Liver (tissue), 9 donors: ENCODE results near the gene STMN1. TPM values are rescaled to one million over a fixed set of nuclear protein-coding genes. Genes with fewer than 3 reads are reported as not detected.
A peak's percentile ranks its signal among the peaks of the same experiment; 100 is the strongest.

Experiments
- DNase-seq: peaks from one replicate; pipeline ENCODE4 v3.0.0-alpha.2; 2017; ENCODE audit warnings: low spot score
- H3K27ac ChIP-seq, 2 donors: one replicate each; pipeline ENCODE4 v1.7.0; 2013; ENCODE audit warnings: inconsistent platforms in 2 of 2, low read length in 2 of 2, control low read depth in 1 of 2, low read depth in 1 of 2, mild to moderate bottlenecking in 1 of 2
- H3K27me3 ChIP-seq, 4 donors: one replicate each; pipeline versions ENCODE4 v1.6.1 to v1.7.0; 2013; ENCODE audit warnings: low read length in 3 of 4, inconsistent platforms in 1 of 4, mild to moderate bottlenecking in 1 of 4, moderate library complexity in 1 of 4; ENCODE audit not compliant: control insufficient read depth in 4 of 4, insufficient read depth in 4 of 4
- H3K36me3 ChIP-seq, 4 donors: one replicate each; pipeline versions ENCODE4 v1.6.1 to v1.7.0; 2013; ENCODE audit warnings: low read length in 3 of 4, mild to moderate bottlenecking in 3 of 4, low read depth in 1 of 4, moderate library complexity in 1 of 4; ENCODE audit not compliant: control insufficient read depth in 4 of 4, insufficient read depth in 3 of 4
- H3K4me1 ChIP-seq, 4 donors: one replicate each; pipeline versions ENCODE4 v1.6.1 to v1.7.0; 2013; ENCODE audit warnings: low read length in 3 of 4, mild to moderate bottlenecking in 3 of 4, moderate library complexity in 1 of 4; ENCODE audit not compliant: control insufficient read depth in 4 of 4, insufficient read depth in 4 of 4
- H3K4me3 ChIP-seq, 3 donors: one replicate each; pipeline versions ENCODE4 v1.6.1 to v1.7.0; 2013; ENCODE audit warnings: low read length in 3 of 3, control low read depth in 1 of 3, low read depth in 1 of 3, mild to moderate bottlenecking in 1 of 3
- H3K9ac ChIP-seq, 2 donors: one replicate each; pipeline ENCODE4 v1.7.0; 2013; ENCODE audit warnings: low read length in 2 of 2, mild to moderate bottlenecking in 2 of 2, moderate library complexity in 2 of 2, control low read depth in 1 of 2, low read depth in 1 of 2
- H3K9me3 ChIP-seq, 4 donors: one replicate each; pipeline versions ENCODE4 v1.6.1 to v1.7.0; 2013; ENCODE audit warnings: low read length in 3 of 4; ENCODE audit not compliant: control insufficient read depth in 4 of 4
- EGR1 ChIP-seq, 2 donors: IDR thresholded peaks; 2 replicates each; pipeline ENCODE4 v1.6.1; 2016 to 2018; ENCODE audit warnings: antibody characterized with exemption in 2 of 2, low read depth in 2 of 2
- FOXA1 ChIP-seq: IDR thresholded peaks from 2 replicates; pipeline ENCODE4 v1.6.1; 2016; ENCODE audit warnings: antibody characterized with exemption
- FOXA2 ChIP-seq: IDR thresholded peaks from 2 replicates; pipeline ENCODE4 v1.6.1; 2016; ENCODE audit warnings: antibody characterized with exemption
- GABPA ChIP-seq, 2 donors: IDR thresholded peaks in 1 of 2; conservative IDR thresholded peaks in 1 of 2; 2 replicates each; pipeline ENCODE4 v1.6.1; 2016; ENCODE audit warnings: antibody characterized with exemption in 2 of 2, mild to moderate bottlenecking in 1 of 2, moderate library complexity in 1 of 2
- HNF4A ChIP-seq, 2 donors: conservative IDR thresholded peaks; 2 replicates each; pipeline ENCODE4 v1.6.1; 2016; ENCODE audit warnings: antibody characterized with exemption in 2 of 2, mild to moderate bottlenecking in 2 of 2
- HNF4G ChIP-seq: IDR thresholded peaks from 2 replicates; pipeline ENCODE4 v1.6.1; 2016; ENCODE audit warnings: antibody characterized with exemption
- JUND ChIP-seq, 2 donors: IDR thresholded peaks; 2 replicates each; pipeline ENCODE4 v1.6.1; 2016; ENCODE audit warnings: antibody characterized with exemption in 2 of 2
- NR2F2 ChIP-seq: IDR thresholded peaks from 2 replicates; pipeline ENCODE4 v1.6.1; 2016; ENCODE audit warnings: antibody characterized with exemption
- RAD21 ChIP-seq, 2 donors: IDR thresholded peaks; 2 replicates each; pipeline ENCODE4 v1.6.1; 2016; ENCODE audit warnings: antibody characterized with exemption in 2 of 2, mild to moderate bottlenecking in 2 of 2
- RXRA ChIP-seq, 2 donors: IDR thresholded peaks; 2 replicates each; pipeline ENCODE4 v1.6.1; 2017 to 2018; ENCODE audit warnings: antibody characterized with exemption in 2 of 2, mild to moderate bottlenecking in 1 of 2
- SP1 ChIP-seq: IDR thresholded peaks from 2 replicates; pipeline ENCODE4 v1.6.1; 2018; ENCODE audit warnings: antibody characterized with exemption, mild to moderate bottlenecking
- TAF1 ChIP-seq: conservative IDR thresholded peaks from 2 replicates; pipeline ENCODE4 v1.6.1; 2016; ENCODE audit warnings: antibody characterized with exemption, mild to moderate bottlenecking
- YY1 ChIP-seq: IDR thresholded peaks from 2 replicates; pipeline ENCODE4 v1.6.1; 2016; ENCODE audit warnings: antibody characterized with exemption, mild to moderate bottlenecking
- WGBS: extraction: QIAGEN DNeasy Blood & Tissue Kit; methylation state at CpG from one replicate; pipeline ENCODE4 v1.1.7; 2013; 5-methylcytosine and 5-hydroxymethylcytosine counted together
- polyA plus RNA-seq, 2 donors: library from polyadenylated mRNA; stranded (reverse) in 1 of 2; unstranded in 1 of 2; fragments of 200-250 nt in 1 of 2; fragments of >200 nt in 1 of 2; fragmentation: Nextera tagmentation in 1 of 2; extraction: Ambion mirVana in 1 of 2; gene quantifications; one replicate each; pipeline versions ENCODE4 v1.2.1 to v1.2.3, GENCODE V29; 2013 to 2015
- total RNA-seq, 2 donors: library from RNA; depleted of rRNA; stranded (reverse); fragments of >200 nt; gene quantifications; one replicate each; pipeline ENCODE4 v1.2.3, GENCODE V29; 2014
- TF ChIP-seq, protein P1 (sequence below): IDR thresholded peaks from 2 replicates; pipeline ENCODE4 v1.6.1; 2016; ENCODE audit warnings: antibody characterized with exemption
- TF ChIP-seq, protein P2 (sequence below): IDR thresholded peaks from 2 replicates; pipeline ENCODE4 v1.6.1; 2016; ENCODE audit warnings: antibody characterized with exemption, mild to moderate bottlenecking
- TF ChIP-seq, protein P3 (sequence below): fragments of 150-350 bp; IDR thresholded peaks from 2 replicates; pipeline ENCODE4 v1.5.1; 2017; ENCODE audit warnings: improper control_type of control experiment, low read depth, low read length; ENCODE audit not compliant: missing input control
- TF ChIP-seq, protein P4 (sequence below): IDR thresholded peaks from 2 replicates; pipeline ENCODE4 v1.6.1; 2016; ENCODE audit warnings: antibody characterized with exemption
- TF ChIP-seq, protein P5 (sequence below): IDR thresholded peaks from 2 replicates; pipeline ENCODE4 v1.6.1; 2016; ENCODE audit warnings: antibody characterized with exemption
- donor health status: healthy.
- donor health status: healthy.
- donor health status: healthy.
- donor health status: healthy.
- donor health status: healthy.

STMN1 gene
- total and polyA plus RNA-seq, 4 donors: 0.75 to 40.1 (median 17.8) TPM

DNA sequence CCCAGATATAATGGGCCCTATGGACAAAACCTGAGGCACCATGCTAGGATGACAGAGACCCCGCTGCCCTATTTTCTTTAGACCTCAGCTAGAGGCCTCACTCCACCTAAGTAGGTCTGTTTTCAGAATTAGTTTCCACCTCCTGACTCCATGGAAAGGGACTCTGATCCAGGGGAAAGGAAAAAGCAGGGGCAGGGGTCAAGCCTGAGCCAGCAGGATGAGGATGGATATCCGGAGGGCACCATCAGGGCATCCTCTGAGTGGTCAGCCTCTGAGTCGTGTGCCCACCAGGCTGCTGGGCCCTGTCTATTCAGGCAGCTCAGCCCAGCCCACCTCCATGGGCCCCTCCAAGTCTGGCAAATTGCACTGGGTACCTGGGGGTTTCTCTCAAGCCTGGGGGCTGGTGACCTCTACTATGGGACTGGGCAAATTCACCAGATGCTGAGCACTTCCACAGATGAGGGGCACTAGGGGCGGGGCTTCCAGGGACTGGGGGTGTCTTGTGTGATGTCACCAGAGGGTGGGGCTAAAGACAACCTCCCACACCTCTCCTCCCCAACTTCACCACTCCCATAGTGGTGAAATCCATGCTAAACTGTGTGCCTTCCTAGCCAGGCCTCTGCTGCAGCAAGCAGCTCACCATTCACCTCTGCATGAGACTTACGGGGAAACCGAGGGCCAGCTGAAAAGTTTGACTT lies 36.2 kb downstream of the STMN1 start:
- Histone ChIP-seq H3K36me3 (no peaks in the 10 kb centered on the region), H3K27ac (peak overlapping the region in 1 of 2 donors; percentile 29), H3K9ac (no peak overlapping the region), H3K4me1 (peaks cover 28 to 81% (median 77%) of the 10 kb centered on the region in 4 donors), H3K27me3 (no peaks in the 10 kb centered on the region), H3K9me3 (no peaks in the 10 kb centered on the region), H3K4me3 (no peak overlapping the region)
- TF ChIP-seq NR2F2 (peak; percentile 67), GABPA (IDR thresholded peaks at IDR 0.05 in 1 of 2, conservative IDR thresholded peaks at IDR 0.05 in 1 of 2) (no peak)
- DNase-seq: no peak
- WGBS: 73% methylated on average over 6 of the region's 6 CpGs

DNA sequence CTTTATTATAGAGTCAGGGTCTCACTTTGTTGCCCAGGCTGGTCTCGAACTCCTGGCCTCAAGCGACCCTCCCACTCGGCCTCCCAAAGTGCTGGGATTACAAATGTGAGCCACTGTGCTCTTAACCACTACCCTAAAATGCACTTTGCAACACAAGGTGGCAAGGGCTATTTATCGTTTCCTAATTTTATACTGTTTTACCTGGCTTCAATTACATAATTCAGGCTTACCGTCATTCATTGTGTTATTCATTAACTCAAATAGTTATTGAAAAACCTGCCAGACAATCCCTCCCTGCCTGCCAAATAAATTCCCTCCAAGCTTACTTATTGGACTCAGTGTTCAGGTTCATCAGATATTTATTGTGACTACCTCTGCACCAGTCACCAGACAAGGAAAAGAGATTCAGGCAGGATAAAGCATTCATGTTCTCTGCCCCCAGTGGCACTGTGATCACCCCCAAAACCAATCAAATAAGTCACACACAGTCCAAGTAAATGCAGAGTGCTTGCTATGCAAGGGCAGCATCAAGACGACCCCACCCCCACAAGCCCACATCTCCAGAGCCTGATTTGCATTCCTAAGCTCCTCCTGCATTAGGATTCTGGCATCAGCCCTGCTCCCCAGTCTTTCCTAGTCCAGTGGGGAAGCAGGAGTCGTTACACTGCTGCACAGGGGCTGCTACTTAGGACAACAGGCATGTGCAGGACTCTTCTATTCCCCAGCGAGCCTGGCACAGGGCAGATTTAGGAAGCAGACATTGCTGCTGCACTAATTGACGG lies 38.8 kb downstream of the STMN1 start:
- peaks cover 22 to 56% (median 52%) of the 10 kb centered on the region in 4 donors for H3K4me1 ChIP-seq
- 29% methylated on average over 9 of the region's 9 CpGs for WGBS
- DNase-seq: no peak

More for the DNA sequence above, 38.8 kb downstream of the STMN1 start:
- H3K9ac ChIP-seq: no peak overlapping the region
- TF ChIP-seq, protein P1, sequence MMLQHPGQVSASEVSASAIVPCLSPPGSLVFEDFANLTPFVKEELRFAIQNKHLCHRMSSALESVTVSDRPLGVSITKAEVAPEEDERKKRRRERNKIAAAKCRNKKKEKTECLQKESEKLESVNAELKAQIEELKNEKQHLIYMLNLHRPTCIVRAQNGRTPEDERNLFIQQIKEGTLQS: peak; percentile 67
- TF ChIP-seq FOXA2: peak; percentile 68
- peak; percentile 88 to 92 for TF ChIP-seq HNF4A (conservative IDR thresholded peaks at IDR 0.05)
- peak; percentile 49 for TF ChIP-seq HNF4G
- peak; percentile 55 for TF ChIP-seq NR2F2
- peak; percentile 23 to 41 for TF ChIP-seq RAD21 (IDR thresholded peaks at IDR 0.05)
- TF ChIP-seq EGR1 (IDR thresholded peaks at IDR 0.05; ENCODE audit: low read depth in 2 of 2): peak in 1 of 2 donors; percentile 56
- TF ChIP-seq SP1: peak; percentile 89
- TF ChIP-seq, protein P2, sequence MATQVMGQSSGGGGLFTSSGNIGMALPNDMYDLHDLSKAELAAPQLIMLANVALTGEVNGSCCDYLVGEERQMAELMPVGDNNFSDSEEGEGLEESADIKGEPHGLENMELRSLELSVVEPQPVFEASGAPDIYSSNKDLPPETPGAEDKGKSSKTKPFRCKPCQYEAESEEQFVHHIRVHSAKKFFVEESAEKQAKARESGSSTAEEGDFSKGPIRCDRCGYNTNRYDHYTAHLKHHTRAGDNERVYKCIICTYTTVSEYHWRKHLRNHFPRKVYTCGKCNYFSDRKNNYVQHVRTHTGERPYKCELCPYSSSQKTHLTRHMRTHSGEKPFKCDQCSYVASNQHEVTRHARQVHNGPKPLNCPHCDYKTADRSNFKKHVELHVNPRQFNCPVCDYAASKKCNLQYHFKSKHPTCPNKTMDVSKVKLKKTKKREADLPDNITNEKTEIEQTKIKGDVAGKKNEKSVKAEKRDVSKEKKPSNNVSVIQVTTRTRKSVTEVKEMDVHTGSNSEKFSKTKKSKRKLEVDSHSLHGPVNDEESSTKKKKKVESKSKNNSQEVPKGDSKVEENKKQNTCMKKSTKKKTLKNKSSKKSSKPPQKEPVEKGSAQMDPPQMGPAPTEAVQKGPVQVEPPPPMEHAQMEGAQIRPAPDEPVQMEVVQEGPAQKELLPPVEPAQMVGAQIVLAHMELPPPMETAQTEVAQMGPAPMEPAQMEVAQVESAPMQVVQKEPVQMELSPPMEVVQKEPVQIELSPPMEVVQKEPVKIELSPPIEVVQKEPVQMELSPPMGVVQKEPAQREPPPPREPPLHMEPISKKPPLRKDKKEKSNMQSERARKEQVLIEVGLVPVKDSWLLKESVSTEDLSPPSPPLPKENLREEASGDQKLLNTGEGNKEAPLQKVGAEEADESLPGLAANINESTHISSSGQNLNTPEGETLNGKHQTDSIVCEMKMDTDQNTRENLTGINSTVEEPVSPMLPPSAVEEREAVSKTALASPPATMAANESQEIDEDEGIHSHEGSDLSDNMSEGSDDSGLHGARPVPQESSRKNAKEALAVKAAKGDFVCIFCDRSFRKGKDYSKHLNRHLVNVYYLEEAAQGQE: peak; percentile 77
- peak; percentile 79 to 92 for TF ChIP-seq RXRA (IDR thresholded peaks at IDR 0.05)
- TF ChIP-seq, protein P3, sequence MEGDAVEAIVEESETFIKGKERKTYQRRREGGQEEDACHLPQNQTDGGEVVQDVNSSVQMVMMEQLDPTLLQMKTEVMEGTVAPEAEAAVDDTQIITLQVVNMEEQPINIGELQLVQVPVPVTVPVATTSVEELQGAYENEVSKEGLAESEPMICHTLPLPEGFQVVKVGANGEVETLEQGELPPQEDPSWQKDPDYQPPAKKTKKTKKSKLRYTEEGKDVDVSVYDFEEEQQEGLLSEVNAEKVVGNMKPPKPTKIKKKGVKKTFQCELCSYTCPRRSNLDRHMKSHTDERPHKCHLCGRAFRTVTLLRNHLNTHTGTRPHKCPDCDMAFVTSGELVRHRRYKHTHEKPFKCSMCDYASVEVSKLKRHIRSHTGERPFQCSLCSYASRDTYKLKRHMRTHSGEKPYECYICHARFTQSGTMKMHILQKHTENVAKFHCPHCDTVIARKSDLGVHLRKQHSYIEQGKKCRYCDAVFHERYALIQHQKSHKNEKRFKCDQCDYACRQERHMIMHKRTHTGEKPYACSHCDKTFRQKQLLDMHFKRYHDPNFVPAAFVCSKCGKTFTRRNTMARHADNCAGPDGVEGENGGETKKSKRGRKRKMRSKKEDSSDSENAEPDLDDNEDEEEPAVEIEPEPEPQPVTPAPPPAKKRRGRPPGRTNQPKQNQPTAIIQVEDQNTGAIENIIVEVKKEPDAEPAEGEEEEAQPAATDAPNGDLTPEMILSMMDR: peak; percentile 1
- TF ChIP-seq FOXA1: no peak
- TF ChIP-seq GABPA (IDR thresholded peaks at IDR 0.05 in 1 of 2, conservative IDR thresholded peaks at IDR 0.05 in 1 of 2): peak in 1 of 2 donors; percentile 47
- TF ChIP-seq, protein P4, sequence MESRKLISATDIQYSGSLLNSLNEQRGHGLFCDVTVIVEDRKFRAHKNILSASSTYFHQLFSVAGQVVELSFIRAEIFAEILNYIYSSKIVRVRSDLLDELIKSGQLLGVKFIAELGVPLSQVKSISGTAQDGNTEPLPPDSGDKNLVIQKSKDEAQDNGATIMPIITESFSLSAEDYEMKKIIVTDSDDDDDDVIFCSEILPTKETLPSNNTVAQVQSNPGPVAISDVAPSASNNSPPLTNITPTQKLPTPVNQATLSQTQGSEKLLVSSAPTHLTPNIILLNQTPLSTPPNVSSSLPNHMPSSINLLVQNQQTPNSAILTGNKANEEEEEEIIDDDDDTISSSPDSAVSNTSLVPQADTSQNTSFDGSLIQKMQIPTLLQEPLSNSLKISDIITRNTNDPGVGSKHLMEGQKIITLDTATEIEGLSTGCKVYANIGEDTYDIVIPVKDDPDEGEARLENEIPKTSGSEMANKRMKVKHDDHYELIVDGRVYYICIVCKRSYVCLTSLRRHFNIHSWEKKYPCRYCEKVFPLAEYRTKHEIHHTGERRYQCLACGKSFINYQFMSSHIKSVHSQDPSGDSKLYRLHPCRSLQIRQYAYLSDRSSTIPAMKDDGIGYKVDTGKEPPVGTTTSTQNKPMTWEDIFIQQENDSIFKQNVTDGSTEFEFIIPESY: peak; percentile 73
- peak; percentile 76 for TF ChIP-seq YY1
- TF ChIP-seq JUND (IDR thresholded peaks at IDR 0.05): peak; percentile 45 to 81
- TF ChIP-seq TAF1: peak; percentile 26
- TF ChIP-seq, protein P5, sequence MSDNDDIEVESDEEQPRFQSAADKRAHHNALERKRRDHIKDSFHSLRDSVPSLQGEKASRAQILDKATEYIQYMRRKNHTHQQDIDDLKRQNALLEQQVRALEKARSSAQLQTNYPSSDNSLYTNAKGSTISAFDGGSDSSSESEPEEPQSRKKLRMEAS: peak; percentile 88
- peaks cover 0 to 4% (median 0%) of the 10 kb centered on the region in 4 donors for H3K36me3 ChIP-seq
- no peak overlapping the region for H3K4me3 ChIP-seq
- peak overlapping the region; percentile 44 to 90 for H3K27ac ChIP-seq
- H3K9me3 ChIP-seq: no peaks in the 10 kb centered on the region
- H3K27me3 ChIP-seq: no peaks in the 10 kb centered on the region
